UCSD-AML1 (cell line): ENCODE data around the gene SPATA31C1.
"Not testable (repeated sequence)": the region's sequence is repeated elsewhere in the genome, so short reads cannot be mapped to it uniquely, and the experiment has no call there.

Experiments used
- DNase-seq: peaks from one replicate; lab custom pipeline; 2025; ENCODE audit not compliant: unreplicated experiment; lab: John Stamatoyannopoulos, UW

Gene SPATA31C1

GRCh38 chr9:87934444-87934843, 16.7 kb downstream of the SPATA31C1 start:
- not testable (repeated sequence) for DNase-seq

- DNase-seq = not testable (repeated sequence)
Observed at GRCh38 chr9:87937352-87937751, 19.6 kb downstream of the SPATA31C1 start.

GRCh38 chr9:87937918-87938317, 20.2 kb downstream of the SPATA31C1 start:
- DNase-seq = not testable (repeated sequence)

GRCh38 chr9:87938336-87938735, 20.6 kb downstream of the SPATA31C1 start:
- not testable (repeated sequence) for DNase-seq

GRCh38 chr9:87939096-87939495, 21.3 kb downstream of the SPATA31C1 start:
- DNase-seq = not testable (repeated sequence)

- no peak for DNase-seq
Observed at GRCh38 chr9:87944096-87944495, 26.3 kb downstream of the SPATA31C1 start.

GRCh38 chr9:87944682-87945081, 26.9 kb downstream of the SPATA31C1 start:
- DNase-seq = no peak

GRCh38 chr9:87950296-87950695, 32.5 kb downstream of the SPATA31C1 start:
- no peak for DNase-seq

GRCh38 chr9:87950765-87951488, 33.2 kb downstream of the SPATA31C1 start:
- DNase-seq = no peak

- DNase-seq = no peak
Observed at GRCh38 chr9:87954230-87954629, 36.5 kb downstream of the SPATA31C1 start.

- DNase-seq = no peak
Observed at GRCh38 chr9:87957839-87958238, 40.1 kb downstream of the SPATA31C1 start.

GRCh38 chr9:87958591-87958990, 40.8 kb downstream of the SPATA31C1 start:
- DNase-seq = no peak

GRCh38 chr9:87959916-87960581, 42.3 kb downstream of the SPATA31C1 start:
- DNase-seq = no peak

- no peak for DNase-seq
Observed at GRCh38 chr9:87963770-87964169, 46.0 kb downstream of the SPATA31C1 start.

- no peak for DNase-seq
Observed at GRCh38 chr9:87964826-87965225, 47.1 kb downstream of the SPATA31C1 start.

GRCh38 chr9:87968155-87968554, 50.4 kb downstream of the SPATA31C1 start:
- DNase-seq = no peak

GRCh38 chr9:87970602-87971001, 52.8 kb downstream of the SPATA31C1 start:
- no peak for DNase-seq

GRCh38 chr9:87973122-87973521, 55.4 kb downstream of the SPATA31C1 start:
- no peak for DNase-seq
